ENCODE results near the gene NTN5.

DNA sequence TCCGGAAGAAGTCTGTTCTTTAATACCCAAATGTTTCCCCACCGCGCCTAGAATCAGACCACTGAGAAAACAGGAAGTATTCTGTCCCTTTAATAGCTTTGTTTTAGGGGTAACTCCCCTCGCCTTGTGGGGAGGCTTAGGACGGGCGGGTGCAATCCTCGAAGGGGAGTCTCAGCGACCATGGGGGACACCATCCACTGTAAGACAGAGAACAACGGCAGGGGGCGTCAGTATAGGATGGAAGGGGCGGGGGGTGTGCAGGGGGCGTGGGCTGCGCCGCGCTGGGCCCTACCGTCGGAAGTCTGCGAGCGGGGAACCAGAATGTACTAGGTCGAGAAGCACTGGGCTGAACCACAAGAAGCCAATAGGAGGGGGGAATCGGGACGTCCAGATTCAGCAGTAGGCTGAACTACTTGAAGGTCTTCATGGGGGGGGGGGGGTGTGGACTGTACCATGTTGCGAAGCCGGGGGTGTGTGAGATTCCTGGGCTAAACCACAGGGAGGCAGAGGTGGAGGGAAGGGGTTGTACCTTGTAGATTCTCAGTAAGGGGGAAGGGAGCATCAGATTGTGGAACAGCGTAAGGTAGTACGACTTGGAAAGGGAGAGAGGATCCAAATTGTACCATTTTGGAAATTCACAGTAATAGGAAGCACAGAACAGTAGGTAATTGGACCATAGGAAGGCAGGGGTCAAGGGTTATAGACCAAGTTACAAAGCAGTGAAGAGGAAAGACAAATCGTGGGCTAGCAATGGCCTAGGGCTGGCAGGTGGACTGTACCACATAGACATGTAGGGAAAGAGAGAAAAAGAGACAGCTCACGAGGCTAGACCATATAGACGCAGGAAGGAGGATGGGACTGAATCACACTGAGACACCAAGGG, 34.6 kb downstream of the NTN5 start:
- TF ChIP-seq POLR2A (IDR thresholded peaks at IDR 0.05): no peak
- TF ChIP-seq, protein P1, sequence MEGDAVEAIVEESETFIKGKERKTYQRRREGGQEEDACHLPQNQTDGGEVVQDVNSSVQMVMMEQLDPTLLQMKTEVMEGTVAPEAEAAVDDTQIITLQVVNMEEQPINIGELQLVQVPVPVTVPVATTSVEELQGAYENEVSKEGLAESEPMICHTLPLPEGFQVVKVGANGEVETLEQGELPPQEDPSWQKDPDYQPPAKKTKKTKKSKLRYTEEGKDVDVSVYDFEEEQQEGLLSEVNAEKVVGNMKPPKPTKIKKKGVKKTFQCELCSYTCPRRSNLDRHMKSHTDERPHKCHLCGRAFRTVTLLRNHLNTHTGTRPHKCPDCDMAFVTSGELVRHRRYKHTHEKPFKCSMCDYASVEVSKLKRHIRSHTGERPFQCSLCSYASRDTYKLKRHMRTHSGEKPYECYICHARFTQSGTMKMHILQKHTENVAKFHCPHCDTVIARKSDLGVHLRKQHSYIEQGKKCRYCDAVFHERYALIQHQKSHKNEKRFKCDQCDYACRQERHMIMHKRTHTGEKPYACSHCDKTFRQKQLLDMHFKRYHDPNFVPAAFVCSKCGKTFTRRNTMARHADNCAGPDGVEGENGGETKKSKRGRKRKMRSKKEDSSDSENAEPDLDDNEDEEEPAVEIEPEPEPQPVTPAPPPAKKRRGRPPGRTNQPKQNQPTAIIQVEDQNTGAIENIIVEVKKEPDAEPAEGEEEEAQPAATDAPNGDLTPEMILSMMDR (IDR thresholded peaks at IDR 0.05): no peak

Measured in lower leg skin (tissue), 3 donors.